Esophagus muscularis mucosa (tissue), 3 donors: ENCODE data around the gene CLEC16A.

Experiments used
- POLR2A ChIP-seq: fragments of 450-650 bp; IDR thresholded peaks from one replicate; pipeline ENCODE4 v1.6.1; 2017; ENCODE audit warnings: antibody characterized with exemption, moderate library complexity, mild to moderate bottlenecking, low read depth
- POLR2AphosphoS5 ChIP-seq, 2 donors: sonication (generic); formaldehyde crosslinking; IDR thresholded peaks; one replicate each; pipeline ENCODE4 v1.6.1; 2017; ENCODE audit warnings: antibody characterized with exemption in 2 of 2
- TF ChIP-seq, protein P1 (sequence below), 3 experiments: fragments of 200-600 bp in 2 of 3; fragments of 450-650 bp in 1 of 3; sonication (generic) in 2 of 3; IDR thresholded peaks; one replicate each; pipeline ENCODE4 v1.5.1; 2017 to 2019; ENCODE audit warnings: antibody characterized with exemption in 3 of 3, mild to moderate bottlenecking in 2 of 3, moderate library complexity in 1 of 3

DNA sequence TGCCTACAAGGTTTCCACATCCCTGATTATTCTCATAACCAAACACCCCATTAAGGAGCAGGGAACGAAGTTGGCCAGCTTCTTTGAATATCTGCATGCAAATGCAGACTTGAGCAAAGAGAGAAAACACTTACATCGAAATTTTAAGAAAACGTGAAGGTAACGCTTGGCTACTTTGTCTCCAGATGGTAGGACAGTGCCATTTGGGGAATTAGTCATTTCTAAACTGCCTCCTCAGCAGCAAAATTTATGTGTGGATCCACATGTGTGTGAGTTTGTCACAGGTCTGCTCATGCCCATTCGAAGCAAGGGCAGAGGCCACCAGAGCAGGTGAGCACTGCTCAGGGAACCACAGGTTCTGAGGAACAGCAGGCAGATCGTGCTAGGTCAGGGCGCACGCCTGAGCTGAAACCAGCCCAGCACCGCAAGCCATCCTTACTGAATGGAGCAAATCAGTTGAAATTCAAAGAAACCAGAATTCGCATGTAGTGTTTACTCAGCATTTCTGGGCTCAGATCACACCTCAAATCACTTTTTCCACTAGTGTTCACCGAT is 231.5 kb downstream of the CLEC16A start:
- TF ChIP-seq POLR2AphosphoS5 (IDR thresholded peaks at IDR 0.05) (no peak), POLR2A (no peak)
- TF ChIP-seq, protein P1, sequence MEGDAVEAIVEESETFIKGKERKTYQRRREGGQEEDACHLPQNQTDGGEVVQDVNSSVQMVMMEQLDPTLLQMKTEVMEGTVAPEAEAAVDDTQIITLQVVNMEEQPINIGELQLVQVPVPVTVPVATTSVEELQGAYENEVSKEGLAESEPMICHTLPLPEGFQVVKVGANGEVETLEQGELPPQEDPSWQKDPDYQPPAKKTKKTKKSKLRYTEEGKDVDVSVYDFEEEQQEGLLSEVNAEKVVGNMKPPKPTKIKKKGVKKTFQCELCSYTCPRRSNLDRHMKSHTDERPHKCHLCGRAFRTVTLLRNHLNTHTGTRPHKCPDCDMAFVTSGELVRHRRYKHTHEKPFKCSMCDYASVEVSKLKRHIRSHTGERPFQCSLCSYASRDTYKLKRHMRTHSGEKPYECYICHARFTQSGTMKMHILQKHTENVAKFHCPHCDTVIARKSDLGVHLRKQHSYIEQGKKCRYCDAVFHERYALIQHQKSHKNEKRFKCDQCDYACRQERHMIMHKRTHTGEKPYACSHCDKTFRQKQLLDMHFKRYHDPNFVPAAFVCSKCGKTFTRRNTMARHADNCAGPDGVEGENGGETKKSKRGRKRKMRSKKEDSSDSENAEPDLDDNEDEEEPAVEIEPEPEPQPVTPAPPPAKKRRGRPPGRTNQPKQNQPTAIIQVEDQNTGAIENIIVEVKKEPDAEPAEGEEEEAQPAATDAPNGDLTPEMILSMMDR (IDR thresholded peaks at IDR 0.05) = no peak
